SK-N-SH treated with all-trans-retinoic acid at 6 μM for 48 hours (cell line): ENCODE results near the gene IGF1R.

Experiments
- ATAC-seq: fragments of 200-7000 bp; cut with Tn5 transposase; 3 replicates; pipeline ENCODE4 v1.9.1; 2020; ENCODE audit warnings: mild to moderate bottlenecking, moderate library complexity
- ARNTL ChIP-seq: fragments of 450-650 bp; formaldehyde crosslinking; IDR thresholded peaks from 2 replicates; pipeline ENCODE4 v1.5.0; 2020; ENCODE audit warnings: low read depth, mild to moderate bottlenecking, moderate library complexity, borderline replicate concordance
- BACH2 ChIP-seq: fragments of 250-450 bp; sonication (Bioruptor Pico); IDR thresholded peaks from 2 replicates; pipeline ENCODE4 v1.9.0; 2021; ENCODE audit warnings: mild to moderate bottlenecking, borderline replicate concordance
- CREB5 ChIP-seq: fragments of 250-450 bp; sonication (Bioruptor Pico); IDR thresholded peaks from 2 replicates; pipeline ENCODE4 v1.5.1; 2020; ENCODE audit warnings: low read depth, mild to moderate bottlenecking, moderate library complexity
- CSDC2 ChIP-seq: fragments of 250-450 bp; sonication (Bioruptor Pico); IDR thresholded peaks from 2 replicates; pipeline ENCODE4 v1.5.0; 2020; ENCODE audit warnings: mild to moderate bottlenecking, moderate library complexity
- CSRNP3 ChIP-seq: fragments of 250-450 bp; sonication (Bioruptor Pico); IDR thresholded peaks from 2 replicates; pipeline ENCODE4 v1.5.1; 2021; ENCODE audit warnings: mild to moderate bottlenecking, moderate library complexity
- ESRRG ChIP-seq: fragments of 250-450 bp; sonication (Bioruptor Pico); IDR thresholded peaks from 2 replicates; pipeline ENCODE4 v1.6.1; 2021; ENCODE audit warnings: mild to moderate bottlenecking
- GLIS3 ChIP-seq: fragments of 250-450 bp; sonication (Bioruptor Pico); IDR thresholded peaks from 2 replicates; pipeline ENCODE4 v1.5.0; 2020; ENCODE audit warnings: mild to moderate bottlenecking, moderate library complexity
- ISL1 ChIP-seq: fragments of 250-450 bp; sonication (Bioruptor Pico); IDR thresholded peaks from 2 replicates; pipeline ENCODE4 v2.1.2; 2022; ENCODE audit warnings: mild to moderate bottlenecking, moderate library complexity
- PATZ1 ChIP-seq: fragments of 250-450 bp; sonication (Bioruptor Pico); IDR thresholded peaks from 2 replicates; pipeline ENCODE4 v1.8.0; 2020; ENCODE audit warnings: mild to moderate bottlenecking, moderate library complexity, borderline replicate concordance
- POU6F1 ChIP-seq: fragments of 250-450 bp; sonication (Bioruptor Pico); IDR thresholded peaks from 2 replicates; pipeline ENCODE4 v1.8.0; 2021; ENCODE audit warnings: low read depth, mild to moderate bottlenecking, moderate library complexity, borderline replicate concordance
- PPARA ChIP-seq: fragments of 250-450 bp; sonication (Bioruptor Pico); IDR thresholded peaks from 2 replicates; pipeline ENCODE4 v1.5.0; 2020; ENCODE audit warnings: mild to moderate bottlenecking, borderline replicate concordance
- RARB ChIP-seq: fragments of 250-450 bp; sonication (Bioruptor Pico); IDR thresholded peaks from 2 replicates; pipeline ENCODE4 v1.8.0; 2021; ENCODE audit warnings: mild to moderate bottlenecking, moderate library complexity
- SNAI2 ChIP-seq: fragments of 250-450 bp; sonication (Bioruptor Pico); IDR thresholded peaks from 2 replicates; pipeline ENCODE4 v1.5.0; 2020; ENCODE audit warnings: mild to moderate bottlenecking, moderate library complexity
- TCF4 ChIP-seq: fragments of 250-450 bp; sonication (Bioruptor Pico); IDR thresholded peaks from 2 replicates; pipeline ENCODE4 v1.8.0; 2021; ENCODE audit warnings: mild to moderate bottlenecking, moderate library complexity, borderline replicate concordance
- TOX ChIP-seq: fragments of 250-450 bp; sonication (Bioruptor Pico); IDR thresholded peaks from 2 replicates; pipeline ENCODE4 v1.8.0; 2021; ENCODE audit warnings: mild to moderate bottlenecking, moderate library complexity, borderline replicate concordance
- TSHZ2 ChIP-seq: fragments of 250-450 bp; sonication (Bioruptor Pico); IDR thresholded peaks from 2 replicates; pipeline ENCODE4 v1.5.0; 2020; ENCODE audit warnings: mild to moderate bottlenecking, moderate library complexity
- ZFP3 ChIP-seq: fragments of 250-450 bp; sonication (Bioruptor Pico); IDR thresholded peaks from 2 replicates; pipeline ENCODE4 v1.5.0; 2020; ENCODE audit warnings: mild to moderate bottlenecking, moderate library complexity
- ZFP30 ChIP-seq: fragments of 450-650 bp; formaldehyde crosslinking; IDR thresholded peaks from 2 replicates; pipeline ENCODE4 v1.5.0; 2022; ENCODE audit warnings: mild to moderate bottlenecking, moderate library complexity
- ZNF70 ChIP-seq: fragments of 450-650 bp; formaldehyde crosslinking; IDR thresholded peaks from 2 replicates; pipeline ENCODE4 v1.5.0; 2020; ENCODE audit warnings: mild to moderate bottlenecking, moderate library complexity
- ZNF8 ChIP-seq: fragments of 450-650 bp; formaldehyde crosslinking; IDR thresholded peaks from 2 replicates; pipeline ENCODE4 v1.5.0; 2020; ENCODE audit warnings: mild to moderate bottlenecking, moderate library complexity

Gene IGF1R

GRCh38 chr15:98923579-98923978 lies 275.2 kb downstream of the IGF1R start:
- TF ChIP-seq PATZ1 (CRISPR knock-in tag), result no peak
- no peak for TF ChIP-seq ZNF70
- no peak for TF ChIP-seq GLIS3 (CRISPR knock-in tag)
- no peak for TF ChIP-seq ZFP30 (CRISPR knock-in tag)
- TF ChIP-seq SNAI2, result no peak
- no peak for TF ChIP-seq PPARA (CRISPR knock-in tag)
- no peak for TF ChIP-seq ISL1 (CRISPR knock-in tag)
- TF ChIP-seq BACH2 (CRISPR knock-in tag), result no peak
- no peak for TF ChIP-seq CREB5 (CRISPR knock-in tag)
- TF ChIP-seq ARNTL, result no peak
- TF ChIP-seq TSHZ2, result no peak
- no peak for TF ChIP-seq TOX (CRISPR knock-in tag)
- TF ChIP-seq POU6F1 (CRISPR knock-in tag), result no peak
- no peak for TF ChIP-seq CSDC2
- no peak for TF ChIP-seq ESRRG (CRISPR knock-in tag)
- no peak for TF ChIP-seq ZNF8 (CRISPR knock-in tag)
- TF ChIP-seq, all 23 proteins: peak for 0

GRCh38 chr15:98924401-98925049 lies 276.2 kb downstream of the IGF1R start:
- no peak for TF ChIP-seq TCF4
- TF ChIP-seq TOX (CRISPR knock-in tag), result no peak
- TF ChIP-seq RARB (CRISPR knock-in tag), result no peak
- TF ChIP-seq CSRNP3 (CRISPR knock-in tag), result no peak
- TF ChIP-seq SNAI2, result no peak
- no peak for TF ChIP-seq ZFP30 (CRISPR knock-in tag)
- TF ChIP-seq ESRRG (CRISPR knock-in tag), result no peak
- no peak for TF ChIP-seq BACH2 (CRISPR knock-in tag)
- ATAC-seq, result no peak

More at GRCh38 chr15:98923579-98923978, 275.2 kb downstream of the IGF1R start:
- ATAC-seq, result no peak

- TF ChIP-seq ZFP3 (CRISPR knock-in tag) (no peak), POU6F1 (CRISPR knock-in tag) (no peak), ZNF8 (CRISPR knock-in tag) (no peak), ESRRG (CRISPR knock-in tag) (no peak), RARB (CRISPR knock-in tag) (no peak), ISL1 (CRISPR knock-in tag) (no peak), ZFP30 (CRISPR knock-in tag) (no peak), TSHZ2 (no peak), BACH2 (CRISPR knock-in tag) (no peak), SNAI2 (no peak), ARNTL (no peak)
- no peak for ATAC-seq
Measured at GRCh38 chr15:98926236-98926635, 277.9 kb downstream of the IGF1R start.
